Ascending aorta (tissue), 2 donors: ENCODE data around the gene CNGA3. TPM values are rescaled to one million over a fixed set of nuclear protein-coding genes. Genes with fewer than 3 reads are reported as not detected.
"Not testable (repeated sequence)": the region's sequence is repeated elsewhere in the genome, so short reads cannot be mapped to it uniquely, and the experiment has no call there.

ENCODE experiments used
- DNase-seq, 2 donors: peaks; one replicate each; pipeline ENCODE4 v3.0.0-alpha.2; 2019; ENCODE audit warnings: low spot score in 2 of 2
- H3K27ac ChIP-seq, 2 donors: fragments of 200-600 bp; sonication (generic); one replicate each; pipeline ENCODE4 v1.5.1; 2016 to 2017; ENCODE audit warnings: mild to moderate bottlenecking in 1 of 2
- H3K27me3 ChIP-seq: fragments of 200-600 bp; sonication (generic); one replicate; pipeline ENCODE4 v1.5.1; 2017
- H3K36me3 ChIP-seq, 2 donors: fragments of 200-600 bp; sonication (generic); one replicate each; pipeline ENCODE4 v1.5.1; 2016
- H3K4me1 ChIP-seq, 2 donors: fragments of 200-600 bp; sonication (generic); one replicate each; pipeline ENCODE4 v1.5.1; 2016 to 2017; ENCODE audit warnings: mild to moderate bottlenecking in 1 of 2
- H3K4me3 ChIP-seq, 2 donors: fragments of 200-600 bp; sonication (generic); one replicate each; pipeline ENCODE4 v1.5.1; 2016 to 2017; ENCODE audit warnings: mild to moderate bottlenecking in 1 of 2
- H3K9me3 ChIP-seq, 2 donors: fragments of 200-600 bp; sonication (generic); one replicate each; pipeline ENCODE4 v1.5.1; 2016
- intact Hi-C: fragments of 100-400 bp; cut with DNase I; formaldehyde crosslinking; loops from one replicate; pipeline ENCODE4 v1.15.1; 2023
- total RNA-seq: library from RNA; depleted of rRNA; stranded (reverse); fragments of >200 nt; gene quantifications from one replicate; pipeline ENCODE4 v1.1.0, GENCODE V29; 2016
- TF ChIP-seq, protein P1 (sequence below), 3 experiments: fragments of 200-600 bp in 2 of 3; fragments of 450-650 bp in 1 of 3; sonication (generic) in 2 of 3; IDR thresholded peaks; one replicate each; pipeline ENCODE4 v1.5.1; 2016 to 2019; ENCODE audit warnings: antibody characterized with exemption in 3 of 3, mild to moderate bottlenecking in 1 of 3, moderate library complexity in 1 of 3

CNGA3 gene
- total RNA-seq, 1 donor from 2014 or later, result not detected

DNA sequence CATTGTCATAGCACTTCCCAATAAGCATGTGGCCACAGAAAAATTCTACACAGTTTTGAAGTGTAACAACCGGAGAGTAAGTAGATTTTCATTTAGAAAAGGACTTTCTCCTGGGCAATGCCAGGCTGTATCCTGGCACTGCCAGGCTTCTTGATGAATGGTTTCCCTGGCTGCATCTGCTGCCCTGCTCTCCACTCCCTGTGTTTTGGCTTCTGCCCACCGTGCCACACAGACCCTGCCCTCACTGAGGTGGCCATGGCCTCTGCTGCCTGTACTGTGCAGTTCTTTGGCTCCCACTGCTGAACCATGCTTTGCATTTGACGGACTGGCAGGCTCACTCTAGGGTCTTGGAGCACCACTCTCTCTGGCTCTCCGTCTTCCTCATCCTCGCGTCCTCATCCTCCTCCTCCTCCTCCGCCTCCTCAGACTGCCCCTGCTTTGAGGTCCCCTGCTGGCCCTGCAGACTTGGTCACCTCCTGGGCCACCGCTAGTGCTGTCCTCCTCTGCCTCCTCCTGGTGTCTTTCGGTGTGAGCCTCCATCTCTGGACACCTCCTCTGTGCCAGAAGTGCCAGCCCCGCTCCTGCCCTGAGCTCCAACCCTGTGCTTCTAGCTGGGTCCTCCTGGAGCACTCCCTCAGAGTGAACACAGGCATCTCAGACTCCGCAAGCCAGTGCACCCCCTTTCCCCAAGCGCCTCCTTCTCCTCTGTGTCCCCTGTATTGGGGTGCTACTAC, 45.9 kb upstream of the CNGA3 start:
- no peaks in the 10 kb centered on the region for H3K36me3 ChIP-seq
- no peak overlapping the region for H3K27ac ChIP-seq
- DNase-seq, result no peak
- no peaks in the 10 kb centered on the region for H3K27me3 ChIP-seq
- TF ChIP-seq, protein P1, sequence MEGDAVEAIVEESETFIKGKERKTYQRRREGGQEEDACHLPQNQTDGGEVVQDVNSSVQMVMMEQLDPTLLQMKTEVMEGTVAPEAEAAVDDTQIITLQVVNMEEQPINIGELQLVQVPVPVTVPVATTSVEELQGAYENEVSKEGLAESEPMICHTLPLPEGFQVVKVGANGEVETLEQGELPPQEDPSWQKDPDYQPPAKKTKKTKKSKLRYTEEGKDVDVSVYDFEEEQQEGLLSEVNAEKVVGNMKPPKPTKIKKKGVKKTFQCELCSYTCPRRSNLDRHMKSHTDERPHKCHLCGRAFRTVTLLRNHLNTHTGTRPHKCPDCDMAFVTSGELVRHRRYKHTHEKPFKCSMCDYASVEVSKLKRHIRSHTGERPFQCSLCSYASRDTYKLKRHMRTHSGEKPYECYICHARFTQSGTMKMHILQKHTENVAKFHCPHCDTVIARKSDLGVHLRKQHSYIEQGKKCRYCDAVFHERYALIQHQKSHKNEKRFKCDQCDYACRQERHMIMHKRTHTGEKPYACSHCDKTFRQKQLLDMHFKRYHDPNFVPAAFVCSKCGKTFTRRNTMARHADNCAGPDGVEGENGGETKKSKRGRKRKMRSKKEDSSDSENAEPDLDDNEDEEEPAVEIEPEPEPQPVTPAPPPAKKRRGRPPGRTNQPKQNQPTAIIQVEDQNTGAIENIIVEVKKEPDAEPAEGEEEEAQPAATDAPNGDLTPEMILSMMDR (IDR thresholded peaks at IDR 0.05), result no peak
- H3K4me1 ChIP-seq, result peaks cover 0 to 3% of the 10 kb centered on the region in 2 donors
- intact Hi-C loops, result no loop called here
- H3K4me3 ChIP-seq, result no peak overlapping the region
- H3K9me3 ChIP-seq, result no peaks in the 10 kb centered on the region

DNA sequence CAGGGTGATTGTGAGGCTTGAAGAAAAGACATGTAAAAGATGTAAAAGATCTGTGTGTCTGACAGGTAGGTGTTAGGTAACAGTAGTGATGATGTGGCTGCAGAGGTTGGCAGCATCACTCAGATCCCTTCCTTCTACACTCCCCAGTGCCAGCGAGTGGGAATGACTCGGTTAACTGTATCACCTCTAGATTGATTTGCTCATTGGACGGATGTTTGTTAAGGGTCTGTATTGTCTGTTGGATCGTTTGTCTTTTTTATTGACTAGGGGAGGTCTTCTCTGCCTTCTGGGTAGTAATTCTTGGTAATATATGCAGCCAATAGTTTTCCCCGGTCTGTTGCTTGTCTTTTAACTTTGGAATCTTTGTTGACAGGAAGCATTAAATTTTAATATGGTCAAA, 44.8 kb upstream of the CNGA3 start:
- no peaks in the 10 kb centered on the region for H3K27me3 ChIP-seq
- H3K36me3 ChIP-seq, result no peaks in the 10 kb centered on the region
- H3K4me3 ChIP-seq, result no peak overlapping the region
- TF ChIP-seq, protein P1 (IDR thresholded peaks at IDR 0.05), result no peak
- intact Hi-C loops, result no loop called here
- no peak for DNase-seq
- H3K4me1 ChIP-seq, result no peaks in the 10 kb centered on the region
- H3K9me3 ChIP-seq, result no peaks in the 10 kb centered on the region
- H3K27ac ChIP-seq, result no peak overlapping the region

DNA sequence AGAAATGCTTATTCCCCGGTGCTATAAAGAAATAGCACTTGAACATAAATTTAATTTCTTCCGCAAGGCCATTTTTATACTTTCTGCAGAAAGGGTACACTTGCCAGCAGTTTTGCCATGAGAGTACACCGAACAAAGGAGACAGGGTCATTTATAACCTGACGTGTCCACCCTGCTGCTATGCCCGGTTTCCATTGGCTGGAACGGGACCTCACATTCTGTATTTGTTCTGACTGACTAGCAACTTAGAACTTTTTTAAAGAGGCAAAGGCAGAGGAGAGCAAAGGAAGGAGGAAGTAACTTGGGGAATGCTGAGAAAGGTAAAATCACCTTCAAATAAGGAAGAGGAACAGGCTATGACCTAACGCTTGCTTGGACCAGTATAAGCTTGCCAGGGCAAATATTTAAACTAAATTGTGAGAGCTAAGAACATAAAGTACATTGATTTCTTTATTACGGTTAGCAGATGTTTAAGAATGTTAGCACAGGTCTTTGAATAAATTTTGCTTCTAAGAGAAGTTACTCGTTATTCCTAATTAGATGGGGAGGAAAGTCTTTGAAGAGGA, 39.0 kb upstream of the CNGA3 start:
- intact Hi-C loops, result not testable (repeated sequence)

DNA sequence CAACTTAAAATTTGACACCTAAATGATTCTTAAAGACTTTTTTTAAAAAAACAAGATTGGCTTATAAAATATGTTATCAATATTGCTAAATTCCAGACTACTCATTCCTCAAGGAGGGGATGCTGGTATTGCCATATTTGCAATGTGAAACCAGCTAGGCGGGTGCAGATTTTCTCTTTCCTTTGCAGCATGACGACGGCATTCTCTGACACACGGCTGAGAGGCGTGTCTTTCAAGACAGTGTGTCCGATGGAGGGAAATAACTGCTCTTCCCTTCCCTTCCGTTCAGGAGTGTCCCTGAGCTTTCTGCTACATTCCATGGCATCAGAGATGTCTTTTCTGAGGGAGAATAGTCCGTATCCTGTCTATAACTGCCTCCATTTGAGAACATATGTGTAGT, 38.2 kb upstream of the CNGA3 start:
- no peak for DNase-seq
- intact Hi-C loops, result no loop called here
- no peaks in the 10 kb centered on the region for H3K27me3 ChIP-seq
- no peaks in the 10 kb centered on the region for H3K9me3 ChIP-seq
- H3K4me3 ChIP-seq, result no peak overlapping the region
- no peak overlapping the region for H3K27ac ChIP-seq
- H3K4me1 ChIP-seq, result no peaks in the 10 kb centered on the region
- H3K36me3 ChIP-seq, result no peaks in the 10 kb centered on the region
- TF ChIP-seq, protein P1 (IDR thresholded peaks at IDR 0.05), result no peak

More for the DNA sequence above, 39.0 kb upstream of the CNGA3 start:
- not testable (repeated sequence) for H3K27ac ChIP-seq, H3K4me1 ChIP-seq, H3K4me3 ChIP-seq, DNase-seq, H3K36me3 ChIP-seq, H3K27me3 ChIP-seq, H3K9me3 ChIP-seq

DNA sequence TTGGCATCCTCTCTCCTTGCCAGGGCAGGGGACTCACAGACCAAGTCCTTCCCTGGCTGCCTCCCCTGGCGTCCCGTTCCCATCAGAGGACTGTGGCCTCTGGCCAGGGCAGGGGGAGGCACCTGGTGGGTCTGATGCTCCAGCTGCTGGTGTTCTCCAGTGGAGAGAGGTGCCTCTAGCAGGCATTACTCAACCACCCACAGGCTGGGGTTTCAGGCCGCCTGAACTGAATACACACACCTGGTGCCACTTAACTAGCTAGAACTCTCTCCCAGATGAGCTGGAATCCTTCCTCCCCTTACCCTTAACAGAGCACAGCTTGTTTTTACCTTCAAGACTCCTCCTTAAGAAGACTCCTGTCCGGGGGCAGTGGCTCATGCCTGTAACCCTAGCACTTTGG, 37.7 kb upstream of the CNGA3 start:
- intact Hi-C loops, result no loop called here
- Histone ChIP-seq H3K4me3 (no peak overlapping the region), H3K27me3 (no peaks in the 10 kb centered on the region), H3K4me1 (no peaks in the 10 kb centered on the region), H3K27ac (no peak overlapping the region), H3K36me3 (no peaks in the 10 kb centered on the region), H3K9me3 (no peaks in the 10 kb centered on the region)
- DNase-seq, result no peak
- TF ChIP-seq, protein P1 (IDR thresholded peaks at IDR 0.05), result no peak

DNA sequence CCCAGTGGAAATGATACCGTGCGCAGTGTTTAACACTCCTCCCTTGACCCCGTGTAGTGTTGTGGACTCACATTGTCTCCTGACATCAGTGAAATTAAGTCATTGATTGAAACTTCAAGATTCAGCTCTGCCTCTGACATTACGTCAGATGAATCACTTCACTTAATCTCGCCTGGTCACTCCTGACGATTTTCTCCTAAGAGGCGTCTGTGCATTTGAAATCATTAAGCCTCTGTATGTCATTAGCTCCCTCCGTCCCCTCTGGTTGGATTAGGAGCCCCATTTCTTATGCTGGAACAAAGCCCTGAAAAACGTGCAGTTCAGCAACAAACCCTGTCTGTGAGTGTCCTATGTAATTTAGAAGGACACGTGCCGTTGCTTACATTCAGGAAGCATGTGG, 36.7 kb upstream of the CNGA3 start:
- H3K27me3 ChIP-seq, result no peaks in the 10 kb centered on the region
- H3K27ac ChIP-seq, result no peak overlapping the region
- H3K4me3 ChIP-seq, result no peak overlapping the region
- no peak for DNase-seq
- H3K4me1 ChIP-seq, result no peaks in the 10 kb centered on the region
- intact Hi-C loops, result no loop called here
- H3K9me3 ChIP-seq, result no peaks in the 10 kb centered on the region
- TF ChIP-seq, protein P1 (IDR thresholded peaks at IDR 0.05), result no peak
- H3K36me3 ChIP-seq, result no peaks in the 10 kb centered on the region
